HEK293T (cell line): Measurements from ENCODE around the gene ZNF774.
A peak's percentile ranks its signal among the peaks of the same experiment; 100 is the strongest.

ENCODE experiments used
- CTCF ChIA-PET: fragments of 350-600 bp; formaldehyde crosslinking; extraction: SDS; loops from one replicate; lab custom pipeline; 2021; ENCODE audit warnings: antibody characterized with exemption, inconsistent platforms; lab: Yijun Ruan, JAX
- POLR2A ChIA-PET: fragments of 350-600 bp; formaldehyde crosslinking; extraction: SDS; loops from one replicate; lab custom pipeline; 2020; ENCODE audit warnings: antibody characterized with exemption, inconsistent platforms; lab: Yijun Ruan, JAX
- DNase-seq: peaks from one replicate; pipeline ENCODE4 v3.0.0; 2012; ENCODE audit warnings: mixed read lengths; ENCODE audit errors: extremely low spot score
- ARNT ChIP-seq: fragments of 450-650 bp; IDR thresholded peaks from 2 replicates; pipeline ENCODE4 v1.6.1; 2017; ENCODE audit warnings: mild to moderate bottlenecking
- BHLHE40 ChIP-seq: fragments of 450-650 bp; IDR thresholded peaks from 2 replicates; pipeline ENCODE4 v1.6.1; 2016; ENCODE audit warnings: mild to moderate bottlenecking, moderate library complexity, borderline replicate concordance
- CTBP1 ChIP-seq: fragments of 450-650 bp; IDR thresholded peaks from 2 replicates; pipeline ENCODE4 v1.6.1; 2016; ENCODE audit warnings: borderline replicate concordance
- ELF4 ChIP-seq: fragments of 450-650 bp; IDR thresholded peaks from 2 replicates; pipeline ENCODE4 v1.6.1; 2017; ENCODE audit warnings: antibody characterized with exemption
- FOXA1 ChIP-seq: fragments of 450-650 bp; IDR thresholded peaks from 2 replicates; pipeline ENCODE4 v1.6.1; 2016; ENCODE audit warnings: mild to moderate bottlenecking
- FOXK2 ChIP-seq: fragments of 450-650 bp; IDR thresholded peaks from 2 replicates; pipeline ENCODE4 v1.6.1; 2016; ENCODE audit warnings: mild to moderate bottlenecking
- FOXM1 ChIP-seq: fragments of 450-650 bp; IDR thresholded peaks from 2 replicates; pipeline ENCODE4 v1.6.1; 2017; ENCODE audit warnings: mild to moderate bottlenecking, borderline replicate concordance
- HDGF ChIP-seq: fragments of 450-650 bp; IDR thresholded peaks from 2 replicates; pipeline ENCODE4 v1.6.1; 2017; ENCODE audit warnings: antibody characterized with exemption, borderline replicate concordance
- L3MBTL2 ChIP-seq: fragments of 450-650 bp; conservative IDR thresholded peaks from 2 replicates; pipeline ENCODE4 v1.6.1; 2016; ENCODE audit warnings: mild to moderate bottlenecking
- LEF1 ChIP-seq: fragments of 450-650 bp; IDR thresholded peaks from 2 replicates; pipeline ENCODE4 v1.6.1; 2017; ENCODE audit warnings: mild to moderate bottlenecking, borderline replicate concordance
- NFRKB ChIP-seq: fragments of 450-650 bp; IDR thresholded peaks from 2 replicates; pipeline ENCODE4 v1.6.1; 2016; ENCODE audit warnings: mild to moderate bottlenecking, moderate library complexity
- PKNOX1 ChIP-seq: fragments of 450-650 bp; IDR thresholded peaks from 2 replicates; pipeline ENCODE4 v1.6.1; 2016
- SP1 ChIP-seq: fragments of 450-650 bp; IDR thresholded peaks from 2 replicates; pipeline ENCODE4 v1.6.1; 2017
- SUZ12 ChIP-seq: fragments of 450-650 bp; IDR thresholded peaks from 2 replicates; pipeline ENCODE4 v1.6.1; 2016; ENCODE audit warnings: mild to moderate bottlenecking
- TARDBP ChIP-seq: fragments of 450-650 bp; IDR thresholded peaks from 2 replicates; pipeline ENCODE4 v1.6.1; 2016
- ZNF384 ChIP-seq: fragments of 450-650 bp; IDR thresholded peaks from 2 replicates; pipeline ENCODE4 v1.6.1; 2016

Gene ZNF774

GRCh38 chr15:90396321-90396720 lies 44.2 kb downstream of the ZNF774 start:
- CTCF ChIA-PET = interaction anchor here (1.7 kb wide), 1 partner anchor 11 kb away, joined by 3 read pairs; no protein-coding TSS in a partner anchor
- TF ChIP-seq LEF1 (no peak), PKNOX1 (no peak), ARNT (no peak)
- POLR2A ChIA-PET = interaction anchor here (2.4 kb wide), 1 partner anchor 8 kb away, joined by 11 read pairs; the partner anchor contains the start of gene IQGAP1
- no peak for DNase-seq

- CTCF ChIA-PET = no interaction called here
- TF ChIP-seq FOXA1 (no peak), ARNT (no peak), PKNOX1 (no peak), FOXM1 (no peak), HDGF (no peak), FOXK2 (no peak), ZNF384 (no peak), SP1 (no peak), NFRKB (no peak), LEF1 (no peak), BHLHE40 (no peak), ELF4 (no peak), CTBP1 (no peak), L3MBTL2 (no peak), TARDBP (no peak)
- POLR2A ChIA-PET = interaction anchor here (1.9 to 5.2 kb wide), 2 partner anchors 12 to 13 kb away, joined by 5 to 36 read pairs; partner anchors contain the start of gene IQGAP1
- DNase-seq = peak; percentile 21
Measured at GRCh38 chr15:90400005-90400758, 48.1 kb downstream of the ZNF774 start.

DNA sequence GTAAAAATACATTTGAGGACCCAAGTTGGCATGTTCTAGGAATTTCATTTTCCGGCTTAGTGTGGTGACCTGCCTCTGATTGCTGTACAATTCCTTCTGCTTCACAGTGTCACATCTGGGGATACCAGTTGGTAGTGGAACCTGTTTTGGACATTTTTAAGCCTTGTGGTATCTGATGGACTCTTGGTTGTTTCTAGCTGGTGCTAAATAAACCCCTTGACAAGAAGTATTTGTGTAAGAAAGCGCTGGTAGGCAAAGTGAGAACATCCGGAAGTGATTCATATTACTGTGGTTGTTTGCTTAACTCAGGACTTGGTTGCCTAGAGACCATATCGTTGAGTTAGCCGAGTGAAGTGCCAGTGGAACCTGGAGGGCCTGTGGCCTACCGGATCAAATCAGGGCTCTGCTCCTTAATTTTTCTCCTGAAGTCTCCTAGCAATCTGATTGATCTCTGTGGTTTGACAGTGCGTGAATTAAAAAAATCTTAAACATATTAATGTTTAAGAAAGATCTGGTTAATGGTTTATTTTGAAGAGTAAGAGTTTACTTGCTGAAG lies 48.8 kb downstream of the ZNF774 start:
- CTCF ChIA-PET = interaction anchor here (0.6 kb wide), 1 partner anchor 197 kb away, joined by 3 read pairs; no protein-coding TSS in a partner anchor
- POLR2A ChIA-PET = interaction anchor here (1.9 to 5.2 kb wide), 2 partner anchors 12 kb away, joined by 5 to 36 read pairs; partner anchors contain the start of gene IQGAP1
- DNase-seq = peak; percentile 82
- TF ChIP-seq CTBP1 (no peak), PKNOX1 (0 out of 2 replicates have a peak, but pooled peaks have one; percentile 9), ELF4 (0 out of 2 replicates have a peak, but pooled peaks have one; percentile 18)

DNA sequence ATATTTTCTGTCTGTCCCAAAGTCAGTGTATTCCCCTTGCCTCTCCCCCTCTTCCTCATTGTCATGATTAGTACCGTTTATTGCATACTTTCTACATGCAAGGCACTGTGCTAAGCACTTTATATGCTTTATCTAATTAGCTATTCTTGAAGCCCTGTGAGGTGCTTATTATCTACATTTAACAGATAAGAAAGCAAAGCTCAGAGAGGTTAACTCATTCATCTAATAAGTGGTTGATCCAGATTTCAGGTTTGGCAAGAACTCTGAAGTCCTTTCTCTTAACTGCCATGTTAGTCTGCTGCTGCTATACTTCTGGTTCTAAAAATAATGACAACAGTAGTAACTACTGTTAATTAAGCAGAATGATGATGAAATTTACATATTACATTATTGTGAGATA lies 49.4 kb downstream of the ZNF774 start:
- DNase-seq = no peak
- ChIA-PET POLR2A (interaction anchor here (0.8 to 5.2 kb wide), 4 partner anchors 11 to 81 kb away, joined by 3 to 36 read pairs (median 4); partner anchors contain the start of gene IQGAP1), CTCF (no interaction called here)
- no peak for TF ChIP-seq SP1
- no peak for TF ChIP-seq ELF4
- TF ChIP-seq NFRKB = no peak
- TF ChIP-seq ARNT = no peak
- TF ChIP-seq ZNF384 = no peak
- no peak for TF ChIP-seq BHLHE40
- TF ChIP-seq FOXK2 = no peak
- TF ChIP-seq SUZ12 = no peak
- TF ChIP-seq FOXM1 = no peak
- TF ChIP-seq LEF1 = no peak
- TF ChIP-seq L3MBTL2 = no peak
- TF ChIP-seq PKNOX1 = no peak
- TF ChIP-seq HDGF = no peak

DNA sequence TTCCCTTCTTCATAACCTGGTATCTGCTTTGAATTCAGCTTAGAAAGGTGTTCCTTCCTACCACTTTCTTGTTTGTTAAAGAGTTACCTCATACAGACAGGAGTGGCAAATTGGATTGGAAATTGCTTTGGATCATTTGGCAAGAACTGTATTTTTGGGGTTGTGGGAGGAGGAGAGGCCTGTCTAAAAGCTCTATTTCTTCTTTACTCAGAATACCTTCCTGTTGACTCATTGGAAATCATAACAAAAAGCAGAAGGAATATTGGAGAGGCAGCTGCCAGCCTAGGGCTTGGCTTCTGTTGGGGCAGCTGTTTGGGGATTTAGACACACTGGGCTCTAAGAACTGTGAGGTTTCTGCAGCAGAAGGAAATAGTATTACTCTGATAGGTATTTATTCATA lies 50.1 kb downstream of the ZNF774 start:
- TF ChIP-seq ELF4 (no peak), FOXK2 (no peak), SUZ12 (no peak), HDGF (no peak), TARDBP (no peak), LEF1 (no peak), PKNOX1 (no peak), L3MBTL2 (no peak), ARNT (no peak), FOXM1 (no peak), FOXA1 (no peak), CTBP1 (no peak), BHLHE40 (no peak), ZNF384 (no peak), SP1 (no peak), NFRKB (no peak)
- POLR2A ChIA-PET = interaction anchor here (0.8 to 5.2 kb wide), 3 partner anchors 11 to 80 kb away, joined by 3 to 36 read pairs (median 3); partner anchors contain the start of gene IQGAP1
- CTCF ChIA-PET = interaction anchor here (0.9 kb wide), 1 partner anchor 83 kb away, joined by 3 read pairs; no protein-coding TSS in a partner anchor
- no peak for DNase-seq
